Activated CD4-positive, CD25-positive, alpha-beta regulatory T cell treated with anti-CD3 and anti-CD28 coated beads, Interleukin-2, amount 50 U/mL, for 16 hours (primary cell): ENCODE data around the gene AEN.
A peak's percentile ranks its signal among the peaks of the same experiment; 100 is the strongest.

ENCODE experiments used
- DNase-seq: peaks from one replicate; pipeline ENCODE4 v3.0.0-alpha.2; 2020; ENCODE audit warnings: low read depth, low spot score

AEN gene

GRCh38 chr15:88613074-88613944, 7.8 kb upstream of the AEN start:
- no peak for DNase-seq

GRCh38 chr15:88615303-88616107, 5.6 kb upstream of the AEN start:
- no peak for DNase-seq

- no peak for DNase-seq
Measured at GRCh38 chr15:88616240-88616639, 4.9 kb upstream of the AEN start.

- no peak for DNase-seq
Measured at GRCh38 chr15:88617031-88617722, 4.0 kb upstream of the AEN start.

GRCh38 chr15:88617790-88618189, 3.4 kb upstream of the AEN start:
- no peak for DNase-seq

GRCh38 chr15:88618686-88619085, 2.5 kb upstream of the AEN start:
- DNase-seq, result no peak

- no peak for DNase-seq
Measured at GRCh38 chr15:88619796-88620195, 1.3 kb upstream of the AEN start.

GRCh38 chr15:88621789-88622604, 857 bp downstream of the AEN start:
- no peak for DNase-seq

- no peak for DNase-seq
Measured at GRCh38 chr15:88622605-88622975, 1.4 kb downstream of the AEN start.

- DNase-seq, result no peak
Measured at GRCh38 chr15:88623061-88623460, 1.9 kb downstream of the AEN start.

- DNase-seq, result no peak
Measured at GRCh38 chr15:88623632-88624031, 2.5 kb downstream of the AEN start.

- DNase-seq, result no peak
Measured at GRCh38 chr15:88624156-88624970, 3.2 kb downstream of the AEN start.

- no peak for DNase-seq
Measured at GRCh38 chr15:88624971-88625490, 3.9 kb downstream of the AEN start.

GRCh38 chr15:88625943-88626741, 5.0 kb downstream of the AEN start:
- no peak for DNase-seq

GRCh38 chr15:88627463-88627862, 6.3 kb downstream of the AEN start:
- DNase-seq, result peak; percentile 70

GRCh38 chr15:88628018-88628654, 7.0 kb downstream of the AEN start:
- DNase-seq, result no peak

- no peak for DNase-seq
Measured at GRCh38 chr15:88629071-88629470, 7.9 kb downstream of the AEN start.

- no peak for DNase-seq
Measured at GRCh38 chr15:88630141-88630721, 9.1 kb downstream of the AEN start.
